ENCODE data around the gene ODF4.

Gene ODF4

DNA sequence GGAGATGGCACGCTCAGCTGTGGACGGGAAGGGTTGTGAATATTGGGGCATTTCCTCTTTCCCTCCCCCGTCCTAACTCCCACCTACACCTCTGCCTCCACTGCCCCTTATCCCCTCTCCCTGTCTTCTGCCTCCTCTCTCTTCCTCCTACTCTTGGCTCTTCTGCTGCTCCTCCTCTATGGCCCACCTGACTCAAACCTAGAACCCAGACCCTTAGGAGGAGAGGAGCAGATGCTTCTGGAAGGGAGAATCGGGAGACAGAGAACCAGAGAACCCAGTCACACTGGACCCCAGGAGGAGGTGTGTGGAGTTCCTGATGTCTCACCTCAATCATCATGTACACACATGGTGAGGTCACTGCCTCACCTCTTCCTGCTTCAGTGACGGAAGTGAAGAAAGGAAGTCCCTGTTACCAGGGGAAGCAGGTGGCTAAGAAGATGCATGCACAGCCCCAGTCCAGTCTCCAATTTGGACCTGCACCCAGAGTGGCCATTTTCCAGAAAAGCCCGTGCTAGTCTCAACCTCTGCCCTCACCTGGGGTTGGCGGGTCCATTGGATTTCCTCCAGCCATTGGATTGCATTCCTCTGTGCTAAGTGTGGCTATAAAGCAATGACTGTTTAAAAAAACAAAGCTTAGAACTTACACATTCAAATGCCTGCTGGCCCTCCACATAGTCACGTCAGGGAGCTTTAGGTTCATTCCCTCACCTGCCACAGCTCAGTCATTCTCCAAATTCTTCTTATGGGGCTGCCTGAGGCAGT lies 54.0 kb downstream of the ODF4 start:
- TF ChIP-seq CTCF (IDR thresholded peaks at IDR 0.05), result no peak
